Lower lobe of right lung (tissue), 2 donors: ENCODE data around the gene EPHB4. TPM values are rescaled to one million over a fixed set of nuclear protein-coding genes. Genes with fewer than 3 reads are reported as not detected.
A peak's percentile ranks its signal among the peaks of the same experiment; 100 is the strongest.

Source experiments
- ATAC-seq, 2 donors: fragments of 200-7000 bp; cut with Tn5 transposase; one replicate each; pipeline ENCODE4 v1.9.1; 2020 to 2022; ENCODE audit warnings: mild to moderate bottlenecking in 2 of 2, moderate library complexity in 2 of 2
- DNase-seq: peaks from one replicate; pipeline ENCODE4 v3.0.0-alpha.2; 2020
- H3K27ac ChIP-seq: fragments of 200-600 bp; one replicate; pipeline ENCODE4 v1.8.0; 2022
- H3K27me3 ChIP-seq: fragments of 200-600 bp; one replicate; pipeline ENCODE4 v1.8.0; 2022; ENCODE audit warnings: low read depth
- H3K36me3 ChIP-seq: fragments of 200-600 bp; one replicate; pipeline ENCODE4 v1.8.0; 2022; ENCODE audit warnings: mild to moderate bottlenecking
- H3K4me1 ChIP-seq: fragments of 200-600 bp; one replicate; pipeline ENCODE4 v1.8.0; 2022
- H3K4me3 ChIP-seq: fragments of 200-600 bp; one replicate; pipeline ENCODE4 v1.8.0; 2022; ENCODE audit warnings: mild to moderate bottlenecking
- H3K9me3 ChIP-seq: fragments of 200-600 bp; one replicate; pipeline ENCODE4 v1.8.0; 2022
- CTCF ChIP-seq: fragments of 200-600 bp; IDR thresholded peaks from one replicate; pipeline ENCODE4 v1.8.0; 2022; ENCODE audit warnings: antibody characterized with exemption, mild to moderate bottlenecking
- intact Hi-C: fragments of 100-400 bp; cut with DNase I; formaldehyde crosslinking; loops from one replicate; pipeline ENCODE4 v1.11.0; 2022
- total RNA-seq: library from RNA; stranded (reverse); fragmentation: NEBNext Ultra II Directional; extraction: Animal tissue kit (Norgen Biotek cat#: 25700); gene quantifications from one replicate; pipeline ENCODE4 v1.2.1, GENCODE V29; 2021
- donor health status: DM: no; HTN: yes; CAD: no; lungs with severe emphysema.

Gene EPHB4
- total RNA-seq, 1 donor from 2014 or later = 68.6 TPM

- no peaks in the 10 kb centered on the region for H3K9me3 ChIP-seq
- H3K4me3 ChIP-seq = no peak overlapping the region
- DNase-seq (no peak), ATAC-seq (no peak)
- no peaks in the 10 kb centered on the region for H3K27me3 ChIP-seq
- peaks cover 8% of the 10 kb centered on the region for H3K4me1 ChIP-seq
- TF ChIP-seq CTCF = no peak
- H3K36me3 ChIP-seq = no peaks in the 10 kb centered on the region
- no peak overlapping the region for H3K27ac ChIP-seq
- intact Hi-C loops = no loop called here
Observed at GRCh38 chr7:100847360-100847759, 20.0 kb upstream of the EPHB4 start.

GRCh38 chr7:100840470-100841100 lies 13.3 kb upstream of the EPHB4 start:
- DNase-seq (no peak), ATAC-seq (no peak)
- H3K27me3 ChIP-seq = no peaks in the 10 kb centered on the region
- no peak for TF ChIP-seq CTCF
- peaks cover 14% of the 10 kb centered on the region for H3K4me1 ChIP-seq
- no peak overlapping the region for H3K27ac ChIP-seq
- no peaks in the 10 kb centered on the region for H3K36me3 ChIP-seq
- intact Hi-C loops = no loop called here
- H3K4me3 ChIP-seq = no peak overlapping the region
- H3K9me3 ChIP-seq = no peaks in the 10 kb centered on the region

- H3K4me1 ChIP-seq = peaks cover 14% of the 10 kb centered on the region
- TF ChIP-seq CTCF = no peak
- H3K27ac ChIP-seq = no peak overlapping the region
- H3K4me3 ChIP-seq = no peak overlapping the region
- intact Hi-C loops = no loop called here
- no peaks in the 10 kb centered on the region for H3K36me3 ChIP-seq
- DNase-seq (no peak), ATAC-seq (no peak)
- no peaks in the 10 kb centered on the region for H3K27me3 ChIP-seq
- H3K9me3 ChIP-seq = no peaks in the 10 kb centered on the region
Observed at GRCh38 chr7:100839361-100839760, 12.0 kb upstream of the EPHB4 start.

- peak; percentile 93 for DNase-seq
- intact Hi-C loops = no loop called here
- TF ChIP-seq CTCF = no peak
- Histone ChIP-seq H3K4me1 (peaks cover 14% of the 10 kb centered on the region), H3K4me3 (peak overlapping the region; percentile 57), H3K27me3 (no peaks in the 10 kb centered on the region), H3K9me3 (no peaks in the 10 kb centered on the region), H3K27ac (peak overlapping the region; percentile 87), H3K36me3 (no peaks in the 10 kb centered on the region)
- peak; percentile 95 to 97 for ATAC-seq
Observed at GRCh38 chr7:100837099-100837836, 9.9 kb upstream of the EPHB4 start.

- Histone ChIP-seq H3K4me3 (peak overlapping the region; percentile 57), H3K36me3 (no peaks in the 10 kb centered on the region), H3K4me1 (peaks cover 14% of the 10 kb centered on the region), H3K9me3 (no peaks in the 10 kb centered on the region), H3K27me3 (no peaks in the 10 kb centered on the region), H3K27ac (peak overlapping the region; percentile 87)
- intact Hi-C loops = no loop called here
- no peak for TF ChIP-seq CTCF
- ATAC-seq (no peak), DNase-seq (no peak)
Observed at GRCh38 chr7:100836812-100837098, 9.4 kb upstream of the EPHB4 start.
